Loucy (cell line): ENCODE measurements around the gene ZFP69B.

ENCODE experiments used
- EZH2phosphoT487 ChIP-seq: fragments of 200-600 bp; IDR thresholded peaks from 2 replicates; pipeline ENCODE4 v1.6.1; 2018; ENCODE audit warnings: antibody characterized with exemption, mild to moderate bottlenecking, moderate library complexity, borderline replicate concordance
- TF ChIP-seq, protein P1 (sequence below): fragments of 200-600 bp; sonication (generic); conservative IDR thresholded peaks from 2 replicates; pipeline ENCODE4 v1.5.1; 2014; ENCODE audit warnings: mild to moderate bottlenecking, antibody characterized with exemption, low read length

- TF ChIP-seq, protein P1, sequence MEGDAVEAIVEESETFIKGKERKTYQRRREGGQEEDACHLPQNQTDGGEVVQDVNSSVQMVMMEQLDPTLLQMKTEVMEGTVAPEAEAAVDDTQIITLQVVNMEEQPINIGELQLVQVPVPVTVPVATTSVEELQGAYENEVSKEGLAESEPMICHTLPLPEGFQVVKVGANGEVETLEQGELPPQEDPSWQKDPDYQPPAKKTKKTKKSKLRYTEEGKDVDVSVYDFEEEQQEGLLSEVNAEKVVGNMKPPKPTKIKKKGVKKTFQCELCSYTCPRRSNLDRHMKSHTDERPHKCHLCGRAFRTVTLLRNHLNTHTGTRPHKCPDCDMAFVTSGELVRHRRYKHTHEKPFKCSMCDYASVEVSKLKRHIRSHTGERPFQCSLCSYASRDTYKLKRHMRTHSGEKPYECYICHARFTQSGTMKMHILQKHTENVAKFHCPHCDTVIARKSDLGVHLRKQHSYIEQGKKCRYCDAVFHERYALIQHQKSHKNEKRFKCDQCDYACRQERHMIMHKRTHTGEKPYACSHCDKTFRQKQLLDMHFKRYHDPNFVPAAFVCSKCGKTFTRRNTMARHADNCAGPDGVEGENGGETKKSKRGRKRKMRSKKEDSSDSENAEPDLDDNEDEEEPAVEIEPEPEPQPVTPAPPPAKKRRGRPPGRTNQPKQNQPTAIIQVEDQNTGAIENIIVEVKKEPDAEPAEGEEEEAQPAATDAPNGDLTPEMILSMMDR, result no peak
- TF ChIP-seq EZH2phosphoT487, result no peak
Observed at GRCh38 chr1:40478276-40478675, 28.0 kb downstream of the ZFP69B start.
